GM19452 (cell line): ENCODE results near the gene ZNF892.
"Not testable (repeated sequence)": the region's sequence is repeated elsewhere in the genome, so short reads cannot be mapped to it uniquely, and the experiment has no call there.

Experiments
- ATAC-seq: cut with Tn5 transposase; IDR thresholded peaks from one replicate; pipeline ENCODE4 v1.9.1; 2021; ENCODE audit not compliant: unreplicated experiment

Gene ZNF892

DNA sequence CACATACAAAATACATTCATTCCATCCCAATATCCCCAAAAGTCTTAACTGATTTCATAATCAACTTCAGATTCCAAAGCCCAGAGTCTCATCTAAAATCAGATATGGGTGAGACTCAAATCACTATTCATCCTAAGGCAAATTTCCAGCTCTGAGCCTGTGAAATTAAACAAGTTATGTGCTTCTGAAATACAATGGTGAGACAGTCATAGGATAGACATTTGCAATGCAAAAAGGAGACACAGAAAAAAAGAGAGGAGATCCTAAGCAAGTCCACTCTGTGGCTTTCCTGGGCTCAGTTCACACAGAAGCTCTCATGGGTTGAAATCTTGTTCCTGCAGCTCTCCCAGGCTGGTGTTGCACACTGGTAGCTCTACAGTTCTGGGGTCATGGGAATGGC lies 18.3 kb downstream of the ZNF892 start:
- ATAC-seq: no peak

DNA sequence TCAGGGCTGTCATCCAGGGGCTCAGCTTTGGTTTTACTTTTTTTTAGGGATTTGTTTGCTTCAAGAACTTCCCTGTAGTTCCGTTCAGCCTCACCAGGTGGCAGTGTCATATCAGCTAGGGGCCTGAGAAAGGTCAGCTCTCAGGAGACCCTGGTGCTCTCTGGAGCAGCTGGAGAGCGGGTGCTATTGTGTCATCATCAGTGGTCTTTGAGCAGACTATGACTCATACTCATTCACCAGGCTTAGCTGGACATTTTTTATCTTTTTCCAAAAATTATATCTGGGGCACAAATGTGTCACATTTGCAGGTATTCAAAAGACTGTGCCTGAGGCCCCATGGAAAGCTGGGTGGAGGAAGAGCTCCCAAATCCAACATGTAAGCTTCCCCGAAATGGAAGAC lies 24.4 kb downstream of the ZNF892 start:
- no peak for ATAC-seq

DNA sequence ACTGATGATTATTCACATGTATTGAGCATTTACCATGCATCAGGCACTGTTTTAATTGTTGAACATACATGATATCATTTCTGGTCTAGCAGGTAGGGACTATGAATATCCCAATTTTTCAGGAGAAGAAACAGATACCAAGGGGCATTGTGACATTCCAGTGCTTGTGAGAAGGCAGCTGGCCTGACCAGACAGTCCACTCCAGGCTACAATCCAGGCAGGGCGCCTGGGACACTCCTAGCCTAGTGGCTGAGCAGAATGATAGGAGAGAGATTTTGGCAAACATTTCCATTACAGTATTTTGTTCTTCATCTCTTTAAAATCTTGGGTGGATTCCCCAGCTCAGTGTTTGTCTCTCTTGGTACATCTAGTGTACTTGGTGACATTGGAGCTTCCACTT lies 24.9 kb downstream of the ZNF892 start:
- ATAC-seq: no peak

DNA sequence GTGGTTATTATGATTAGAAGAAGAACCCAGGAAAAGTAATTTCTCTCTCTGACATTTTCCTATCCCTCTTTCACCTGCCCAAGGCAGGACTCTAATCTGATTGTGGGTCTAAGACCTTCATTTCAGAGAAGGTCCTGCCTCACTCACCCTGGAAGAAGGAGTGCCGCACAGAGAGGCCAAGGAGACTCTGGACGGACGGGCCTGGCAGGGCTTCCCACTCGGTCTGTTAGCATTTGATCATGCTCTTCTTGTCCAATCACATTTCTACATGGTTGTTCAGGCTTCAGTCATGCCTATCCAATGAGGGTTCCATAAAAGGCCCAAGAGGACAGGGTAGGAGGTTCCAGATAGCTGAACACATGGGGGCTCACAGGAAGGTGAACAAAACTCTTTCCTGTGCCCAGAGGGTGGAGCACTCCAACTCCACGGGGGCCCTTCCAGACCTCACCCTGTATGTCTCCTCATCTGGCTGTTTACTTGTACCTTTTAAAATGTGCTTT lies 27.0 kb downstream of the ZNF892 start:
- ATAC-seq: no peak

DNA sequence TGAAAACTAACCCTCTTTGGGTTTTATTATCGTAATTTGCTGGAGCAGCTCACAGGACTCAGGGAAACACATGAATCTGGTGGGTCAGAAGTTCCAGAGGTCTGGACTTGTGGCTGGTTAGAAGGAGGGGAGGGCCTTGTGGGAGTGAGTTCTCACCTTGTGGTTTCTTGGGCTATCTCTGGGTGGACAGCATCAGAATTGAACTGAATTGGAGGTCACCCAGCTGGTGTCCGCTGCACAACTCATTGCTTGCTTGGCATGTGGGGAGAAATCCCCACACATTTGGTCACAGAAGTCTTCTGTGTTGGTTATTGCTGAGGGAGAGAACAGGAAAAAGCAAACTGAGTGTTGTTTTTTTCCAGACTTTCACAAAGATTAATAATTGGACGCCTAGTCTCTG lies 27.5 kb downstream of the ZNF892 start:
- ATAC-seq: no peak

DNA sequence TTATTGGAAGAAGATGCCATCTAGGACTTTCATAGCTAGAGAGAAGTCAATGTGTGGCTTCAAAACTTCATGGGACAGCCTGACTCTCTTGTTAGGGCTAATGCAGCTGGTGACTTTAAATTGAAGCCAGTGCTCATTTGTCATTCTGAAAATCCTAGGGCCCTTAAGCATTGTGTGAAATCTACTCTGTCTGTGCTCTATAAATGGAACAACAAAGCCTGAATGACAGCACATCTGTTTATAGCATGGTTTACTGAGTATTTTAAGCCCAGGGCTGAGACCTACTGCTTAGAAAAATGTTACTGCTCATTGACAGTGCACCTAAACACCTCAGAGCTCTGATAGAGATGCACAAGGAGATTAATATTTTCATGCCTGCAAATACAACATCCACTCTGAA lies 30.8 kb downstream of the ZNF892 start:
- ATAC-seq: no peak

DNA sequence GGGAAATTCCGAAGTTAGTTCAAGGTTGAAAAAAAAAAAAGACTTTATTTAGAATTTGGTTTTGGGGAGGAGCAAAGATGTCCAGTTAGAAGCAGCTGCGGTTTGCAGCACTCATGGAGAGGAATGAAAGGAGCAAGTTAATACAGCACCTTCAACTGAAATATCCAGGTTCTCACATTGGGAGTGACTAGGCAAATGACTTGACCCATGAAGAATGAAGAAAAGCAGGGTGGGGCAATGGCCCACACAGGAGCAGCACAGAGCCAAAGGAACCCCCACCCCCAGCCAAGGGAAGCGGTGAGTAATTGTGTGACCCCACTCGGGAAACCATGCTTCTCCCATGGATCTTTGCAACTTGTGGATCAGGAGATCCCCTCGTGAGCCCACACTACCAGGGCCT lies 32.8 kb downstream of the ZNF892 start:
- no peak for ATAC-seq

DNA sequence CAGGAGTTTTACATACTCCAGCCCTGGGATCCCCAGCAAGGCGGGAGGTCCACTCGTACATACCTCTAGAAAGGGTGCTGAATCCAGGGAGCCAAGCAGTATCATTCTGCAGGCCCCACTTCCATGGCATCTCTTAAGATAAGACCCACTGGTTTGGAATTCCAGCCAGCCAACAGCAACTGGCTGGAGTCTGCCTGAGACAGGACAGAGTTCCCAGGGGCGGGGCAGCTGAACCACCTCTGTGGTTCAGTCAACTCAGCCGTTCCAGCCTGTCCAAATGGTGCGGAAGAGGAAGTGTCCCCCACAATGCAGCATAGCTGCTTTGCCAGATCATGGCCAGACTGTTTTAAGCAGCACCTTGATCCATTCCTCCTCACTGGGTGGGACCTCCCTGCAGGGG lies 33.2 kb downstream of the ZNF892 start:
- ATAC-seq: no peak

DNA sequence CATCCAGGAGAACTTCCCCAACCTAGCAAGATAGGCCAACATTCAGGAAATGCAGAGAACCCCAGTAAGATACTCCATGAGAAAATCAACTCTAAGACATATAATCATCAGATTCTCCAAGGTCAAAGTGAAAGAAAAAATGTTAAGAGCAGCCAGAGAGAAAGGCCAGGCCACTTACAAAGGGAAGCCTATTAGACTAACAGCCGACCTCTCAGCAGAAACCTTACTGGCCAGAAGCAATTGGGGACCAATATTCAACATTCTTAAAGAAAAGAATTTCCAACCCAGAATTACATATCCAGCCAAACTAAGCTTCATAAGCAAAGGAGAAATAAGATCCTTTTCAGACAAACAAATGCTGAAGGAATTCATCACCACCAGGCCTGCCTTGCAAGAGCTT lies 34.8 kb downstream of the ZNF892 start:
- ATAC-seq: not testable (repeated sequence)
